Left renal cortex interstitium (tissue), 4 donors: ENCODE data around the gene STAG2. TPM values are rescaled to one million over a fixed set of nuclear protein-coding genes. Genes with fewer than 3 reads are reported as not detected.

Experiments
- polyA plus RNA-seq, 4 donors: library from polyadenylated mRNA; unstranded; fragments of 120-200 nt; gene quantifications; one replicate each; pipeline ENCODE4 v1.2.1, GENCODE V29; 2013; ENCODE audit not compliant: insufficient read length in 4 of 4

STAG2 gene
- polyA plus RNA-seq, 4 donors = 108 to 127 (median 116) TPM

Other genes with a start within 250 kb of the STAG2 start
- 100 to 1,000 TPM in 3 of 4 donors, 10 to 100 TPM in 1; 96.7 to 143 (median 125) TPM for gene THOC2, start 228.7 kb upstream of the STAG2 start, polyA plus RNA-seq
- gene XIAP, start 101.7 kb upstream of the STAG2 start, polyA plus RNA-seq = 10 to 100 TPM; 38.3 to 48.7 (median 40.2) TPM